PFSK-1 (cell line): ENCODE results near the gene KRT222.

ENCODE experiments used
- FOXP2 ChIP-seq: optimal IDR thresholded peaks from 2 replicates; pipeline ENCODE3; 2011; ENCODE audit warnings: borderline replicate concordance, control low read depth, inconsistent platforms; ENCODE audit not compliant: insufficient read depth; ENCODE audit errors: extremely low read length, extremely low read depth
- POLR2AphosphoS5 ChIP-seq: IDR thresholded peaks from 2 replicates; pipeline ENCODE4 v1.6.1; 2012; ENCODE audit warnings: low read depth, mild to moderate bottlenecking, control low read depth, low read length, moderate library complexity
- SIN3A ChIP-seq: IDR thresholded peaks from 2 replicates; pipeline ENCODE4 v1.6.1; 2012; ENCODE audit warnings: mild to moderate bottlenecking, low read length, moderate library complexity, borderline replicate concordance; ENCODE audit not compliant: insufficient read depth
- TAF1 ChIP-seq: IDR thresholded peaks from 2 replicates; pipeline ENCODE4 v1.6.1; 2012; ENCODE audit warnings: low read length, control low read depth, borderline replicate concordance; ENCODE audit not compliant: insufficient read depth
- TF ChIP-seq, protein P1 (sequence below), 2 experiments: IDR thresholded peaks; 2 replicates each; pipeline versions ENCODE4 v1.6.1 to v1.8.0; 2011 to 2012; ENCODE audit warnings: low read depth in 2 of 2, low read length in 2 of 2, control low read depth in 1 of 2, inconsistent platforms in 1 of 2, mild to moderate bottlenecking in 1 of 2, moderate library complexity in 1 of 2; ENCODE audit not compliant: insufficient read depth in 1 of 2

KRT222 gene

GRCh38 chr17:40648384-40648968 lies 16.5 kb downstream of the KRT222 start:
- TF ChIP-seq SIN3A = no peak
- TF ChIP-seq, protein P1, sequence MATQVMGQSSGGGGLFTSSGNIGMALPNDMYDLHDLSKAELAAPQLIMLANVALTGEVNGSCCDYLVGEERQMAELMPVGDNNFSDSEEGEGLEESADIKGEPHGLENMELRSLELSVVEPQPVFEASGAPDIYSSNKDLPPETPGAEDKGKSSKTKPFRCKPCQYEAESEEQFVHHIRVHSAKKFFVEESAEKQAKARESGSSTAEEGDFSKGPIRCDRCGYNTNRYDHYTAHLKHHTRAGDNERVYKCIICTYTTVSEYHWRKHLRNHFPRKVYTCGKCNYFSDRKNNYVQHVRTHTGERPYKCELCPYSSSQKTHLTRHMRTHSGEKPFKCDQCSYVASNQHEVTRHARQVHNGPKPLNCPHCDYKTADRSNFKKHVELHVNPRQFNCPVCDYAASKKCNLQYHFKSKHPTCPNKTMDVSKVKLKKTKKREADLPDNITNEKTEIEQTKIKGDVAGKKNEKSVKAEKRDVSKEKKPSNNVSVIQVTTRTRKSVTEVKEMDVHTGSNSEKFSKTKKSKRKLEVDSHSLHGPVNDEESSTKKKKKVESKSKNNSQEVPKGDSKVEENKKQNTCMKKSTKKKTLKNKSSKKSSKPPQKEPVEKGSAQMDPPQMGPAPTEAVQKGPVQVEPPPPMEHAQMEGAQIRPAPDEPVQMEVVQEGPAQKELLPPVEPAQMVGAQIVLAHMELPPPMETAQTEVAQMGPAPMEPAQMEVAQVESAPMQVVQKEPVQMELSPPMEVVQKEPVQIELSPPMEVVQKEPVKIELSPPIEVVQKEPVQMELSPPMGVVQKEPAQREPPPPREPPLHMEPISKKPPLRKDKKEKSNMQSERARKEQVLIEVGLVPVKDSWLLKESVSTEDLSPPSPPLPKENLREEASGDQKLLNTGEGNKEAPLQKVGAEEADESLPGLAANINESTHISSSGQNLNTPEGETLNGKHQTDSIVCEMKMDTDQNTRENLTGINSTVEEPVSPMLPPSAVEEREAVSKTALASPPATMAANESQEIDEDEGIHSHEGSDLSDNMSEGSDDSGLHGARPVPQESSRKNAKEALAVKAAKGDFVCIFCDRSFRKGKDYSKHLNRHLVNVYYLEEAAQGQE (IDR thresholded peaks at IDR 0.05; ENCODE audit: insufficient read depth in 1 of 2, low read depth in 2 of 2, low read length in 2 of 2) = no peak
- TF ChIP-seq FOXP2 = no peak
- TF ChIP-seq TAF1 = no peak
- TF ChIP-seq POLR2AphosphoS5 = no peak; the same call in none of the 2 replicates

DNA sequence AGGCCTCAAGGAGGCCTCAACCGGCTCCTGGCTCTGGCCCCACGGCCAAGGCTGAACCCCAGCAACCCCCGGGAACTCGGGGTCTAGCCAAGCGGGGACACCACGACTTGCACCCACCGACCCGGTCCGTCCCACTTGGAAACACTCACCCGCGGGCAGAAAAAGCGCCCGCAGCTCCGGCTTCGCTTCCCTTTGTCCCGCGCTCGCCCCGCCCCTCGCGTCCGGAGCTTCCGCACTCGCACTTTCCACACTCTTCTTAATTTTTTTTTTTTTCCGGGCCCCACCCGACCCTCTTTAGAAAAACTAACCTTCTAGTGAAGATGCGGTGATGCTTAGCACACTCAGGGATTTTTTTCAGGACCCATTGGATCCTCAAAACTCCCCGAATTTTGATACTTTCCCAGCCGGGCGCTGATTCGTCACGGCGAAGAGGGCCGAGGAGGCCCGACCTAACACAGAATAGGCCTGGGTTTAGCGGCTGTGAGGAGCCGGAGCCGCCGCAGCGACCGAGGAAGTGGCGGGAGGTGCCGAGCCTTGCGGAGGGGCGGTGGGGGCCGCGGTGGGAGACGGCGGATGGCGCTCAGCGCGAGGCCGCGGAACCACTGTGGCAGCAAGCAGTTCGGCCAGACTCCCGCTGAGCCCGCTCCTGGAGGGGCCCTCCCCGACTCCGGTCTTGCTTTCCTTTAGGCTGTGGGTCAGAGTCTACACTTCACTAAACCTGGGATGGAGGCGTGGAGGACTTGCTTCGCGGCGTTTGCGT lies 17.2 kb downstream of the KRT222 start, which contains the start of gene SMARCE1:
Gene SMARCE1 (minus strand): TSS at position 195 of the 760 bp plus-strand sequence. CDS start 2,016 bp downstream, outside the sequence.
- TF ChIP-seq POLR2AphosphoS5 (peak; percentile 73), TAF1 (peak; percentile 75), FOXP2 (no peak), SIN3A (no peak)
- TF ChIP-seq, protein P1 (IDR thresholded peaks at IDR 0.05; ENCODE audit: insufficient read depth in 1 of 2, low read depth in 2 of 2, low read length in 2 of 2) = 0 out of 4 replicates have a peak, but pooled peaks of 1 of the 2 experiments have one; percentile 3

GRCh38 chr17:40646791-40647623 lies 18.0 kb downstream of the KRT222 start:
- TF ChIP-seq POLR2AphosphoS5 (no peak; the same call in 1 of the 2 replicates), SIN3A (no peak), TAF1 (no peak), FOXP2 (no peak)
- TF ChIP-seq, protein P1 (IDR thresholded peaks at IDR 0.05; ENCODE audit: insufficient read depth in 1 of 2, low read depth in 2 of 2, low read length in 2 of 2) = no peak

- TF ChIP-seq TAF1 = no peak
- TF ChIP-seq POLR2AphosphoS5 = no peak
- TF ChIP-seq SIN3A = no peak
- TF ChIP-seq, protein P1 (IDR thresholded peaks at IDR 0.05; ENCODE audit: insufficient read depth in 1 of 2, low read depth in 2 of 2, low read length in 2 of 2) = no peak
Observed at GRCh38 chr17:40645943-40646342, 19.0 kb downstream of the KRT222 start.
